Thyroid gland (tissue), 4 donors: ENCODE results near the gene PRMT2. TPM values are rescaled to one million over a fixed set of nuclear protein-coding genes. Genes with fewer than 3 reads are reported as not detected.
A peak's percentile ranks its signal among the peaks of the same experiment; 100 is the strongest.
"Not testable (repeated sequence)": the region's sequence is repeated elsewhere in the genome, so short reads cannot be mapped to it uniquely, and the experiment has no call there.

Experiments used
- DNase-seq, 2 donors: peaks; one replicate each; pipeline ENCODE4 v3.0.0-alpha.2; 2019
- H3K27ac ChIP-seq, 3 donors: fragments of 200-600 bp; sonication (generic); 1 replicate in 2 of 3; 2 replicates in 1 of 3; pipeline ENCODE4 v1.5.1; 2016 to 2019; ENCODE audit warnings: mild to moderate bottlenecking in 1 of 3, moderate library complexity in 1 of 3
- H3K27me3 ChIP-seq: fragments of 200-600 bp; sonication (generic); one replicate; pipeline ENCODE4 v1.5.1; 2019
- H3K36me3 ChIP-seq, 2 donors: fragments of 200-600 bp; sonication (generic); one replicate each; pipeline ENCODE4 v1.5.1; 2016 to 2019
- H3K4me1 ChIP-seq, 2 donors: fragments of 200-600 bp; sonication (generic); one replicate each; pipeline ENCODE4 v1.5.1; 2017 to 2019
- H3K4me3 ChIP-seq, 3 donors: fragments of 200-600 bp; sonication (generic); replicated peaks in 1 of 3; 1 replicate in 2 of 3; 2 replicates in 1 of 3; pipeline ENCODE4 v1.5.1; 2016; ENCODE audit warnings: mild to moderate bottlenecking in 1 of 3
- H3K9me3 ChIP-seq: fragments of 200-600 bp; sonication (generic); one replicate; pipeline ENCODE4 v1.5.1; 2017
- CTCF ChIP-seq, 6 experiments: fragments of 200-600 bp in 3 of 6; fragments of 450-650 bp in 3 of 6; sonication (generic) in 3 of 6; IDR thresholded peaks; one replicate each; pipeline ENCODE4 v1.5.1; 2016 to 2019; ENCODE audit warnings: antibody characterized with exemption in 6 of 6, mild to moderate bottlenecking in 2 of 6, inconsistent platforms in 1 of 6, moderate library complexity in 1 of 6
- POLR2A ChIP-seq, 2 donors: fragments of 450-650 bp; IDR thresholded peaks; one replicate each; pipeline ENCODE4 v1.6.1; 2017; ENCODE audit warnings: antibody characterized with exemption in 2 of 2, mild to moderate bottlenecking in 2 of 2, moderate library complexity in 1 of 2
- WGBS, 2 donors: methylation state at CpG; one replicate each; pipeline ENCODE4 v1.1.5; 2017; 5-methylcytosine and 5-hydroxymethylcytosine counted together
- intact Hi-C: fragments of 100-400 bp; cut with DNase I; formaldehyde crosslinking; loops from one replicate; pipeline ENCODE4 v1.15.1; 2023
- total RNA-seq, 4 donors: library from RNA; depleted of rRNA; stranded (reverse); fragments of >200 nt; gene quantifications; one replicate each; pipeline ENCODE4 v1.2.3, GENCODE V29; 2016

PRMT2 gene
- total RNA-seq, 4 donors from 2014 or later = 94.6 to 112 (median 99.4) TPM

DNA sequence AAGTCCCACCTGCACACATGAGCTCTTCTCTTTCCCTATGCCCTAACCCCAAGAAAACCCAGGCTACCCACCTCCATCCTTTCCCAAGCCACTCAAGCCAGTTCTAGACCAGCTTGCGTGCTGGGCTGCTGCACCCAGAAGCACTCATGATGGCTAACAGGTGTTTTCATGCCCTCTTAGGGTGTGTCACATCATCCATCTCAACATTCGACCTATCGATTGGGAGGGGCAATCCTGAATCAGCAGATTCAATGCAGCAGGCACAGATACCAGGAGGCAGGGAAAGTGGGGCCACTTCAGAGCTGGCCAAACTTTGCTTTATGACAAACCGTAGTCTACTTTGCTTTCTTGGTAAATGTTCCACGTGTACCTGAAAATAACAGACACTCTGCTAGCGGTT, 6.6 kb upstream of the PRMT2 start:
- intact Hi-C loops = no loop called here
- H3K4me1 ChIP-seq = no peaks in the 10 kb centered on the region
- no peaks in the 10 kb centered on the region for H3K36me3 ChIP-seq
- TF ChIP-seq CTCF (IDR thresholded peaks at IDR 0.05) = no peak
- TF ChIP-seq POLR2A (IDR thresholded peaks at IDR 0.05) = no peak
- H3K4me3 ChIP-seq = no peak overlapping the region
- H3K9me3 ChIP-seq = no peaks in the 10 kb centered on the region
- 70 to 84% methylated on average over 6 of the region's 6 CpGs for whole genome bisulfite sequencing, 2 donors
- H3K27ac ChIP-seq = no peak overlapping the region
- no peak for DNase-seq
- no peaks in the 10 kb centered on the region for H3K27me3 ChIP-seq

DNA sequence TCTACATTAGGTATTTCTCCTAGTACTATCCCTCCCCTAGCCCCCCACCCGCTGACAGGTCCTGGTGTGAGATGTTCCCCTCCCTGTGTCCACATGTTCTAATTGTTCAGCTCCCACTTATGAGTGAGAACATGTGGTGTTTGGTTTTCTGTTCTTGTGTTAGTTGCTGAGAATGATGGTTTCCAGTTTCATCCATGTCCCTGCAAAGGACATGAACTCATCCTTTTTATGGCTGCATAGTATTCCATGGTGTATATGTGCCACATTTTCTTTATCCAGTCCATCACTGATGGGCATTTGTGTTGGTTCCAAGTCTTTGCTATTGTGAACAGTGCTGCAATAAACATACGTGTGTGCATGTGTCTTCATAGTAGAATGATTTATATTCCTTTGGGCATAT, 4.6 kb upstream of the PRMT2 start:
- H3K4me1 ChIP-seq = not testable (repeated sequence)
- 93 to 95% methylated on average over 2 of the region's 2 CpGs for WGBS, 2 donors

GRCh38 chr21:46633566-46633965, 1.9 kb upstream of the PRMT2 start:
- no peak overlapping the region for H3K4me3 ChIP-seq
- 92 to 94% methylated on average over 5 of the region's 5 CpGs for WGBS, 2 donors
- intact Hi-C loops = no loop called here
- no peak for TF ChIP-seq POLR2A (IDR thresholded peaks at IDR 0.05)
- no peak for TF ChIP-seq CTCF (IDR thresholded peaks at IDR 0.05)
- no peak for DNase-seq
- H3K4me1 ChIP-seq = peaks cover 14 to 23% of the 10 kb centered on the region in 2 donors
- no peaks in the 10 kb centered on the region for H3K9me3 ChIP-seq
- H3K27me3 ChIP-seq = no peaks in the 10 kb centered on the region
- H3K27ac ChIP-seq = no peak overlapping the region
- no peaks in the 10 kb centered on the region for H3K36me3 ChIP-seq

More for the DNA sequence above, 4.6 kb upstream of the PRMT2 start:
- intact Hi-C loops, H3K9me3 ChIP-seq, H3K27me3 ChIP-seq, H3K27ac ChIP-seq, H3K4me3 ChIP-seq, DNase-seq, H3K36me3 ChIP-seq: not testable (repeated sequence)

DNA sequence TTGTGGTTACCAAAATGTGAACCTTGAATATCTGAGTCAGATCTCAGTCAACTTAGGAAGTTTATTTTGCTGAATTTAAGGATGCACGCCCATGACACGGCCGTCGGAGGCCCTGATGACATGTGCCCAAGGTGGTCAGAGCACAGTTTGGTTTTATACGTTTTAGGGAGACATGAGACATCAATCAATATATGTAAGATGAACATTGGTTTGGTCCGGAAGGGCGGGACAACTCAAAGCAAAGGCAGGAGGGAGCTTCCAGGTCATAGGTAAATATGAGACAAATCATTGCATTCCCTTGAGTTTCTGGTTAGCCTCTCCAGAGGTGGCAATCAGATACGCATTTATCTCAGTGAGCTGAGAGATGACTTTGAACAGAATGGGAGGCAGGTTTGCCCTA, 1.0 kb upstream of the PRMT2 start:
- Histone ChIP-seq H3K27ac (peak overlapping the region in 1 of 3 donors; percentile 99), H3K9me3 (no peaks in the 10 kb centered on the region), H3K4me1 (peaks cover 14 to 31% of the 10 kb centered on the region in 2 donors), H3K4me3 (no peak overlapping the region), H3K27me3 (no peaks in the 10 kb centered on the region), H3K36me3 (no peaks in the 10 kb centered on the region)
- intact Hi-C loops = no loop called here
- WGBS, 2 donors = 97% methylated on average over 8 of the region's 8 CpGs
- no peak for TF ChIP-seq POLR2A (IDR thresholded peaks at IDR 0.05)
- no peak for TF ChIP-seq CTCF (IDR thresholded peaks at IDR 0.05)
- DNase-seq = no peak

GRCh38 chr21:46634966-46635323, 529 bp upstream of the PRMT2 start:
- DNase-seq = peak in 1 of 2 donors; percentile 46
- H3K9me3 ChIP-seq = no peaks in the 10 kb centered on the region
- H3K27ac ChIP-seq = peak overlapping the region; percentile 94 to 99 (median 94)
- H3K4me1 ChIP-seq = peaks cover 14 to 34% of the 10 kb centered on the region in 2 donors
- no peaks in the 10 kb centered on the region for H3K27me3 ChIP-seq
- peak in 1 of 6 experiments; percentile 18 for TF ChIP-seq CTCF (IDR thresholded peaks at IDR 0.05)
- TF ChIP-seq POLR2A (IDR thresholded peaks at IDR 0.05) = no peak
- H3K4me3 ChIP-seq = peak overlapping the region; percentile 57 to 76 (median 72)
- H3K36me3 ChIP-seq = no peaks in the 10 kb centered on the region
- intact Hi-C loops = no loop called here
- WGBS, 2 donors = 2% methylated on average over 14 of the region's 14 CpGs

- TF ChIP-seq POLR2A (IDR thresholded peaks at IDR 0.05) = no peak
- H3K4me1 ChIP-seq = peaks cover 14 to 34% of the 10 kb centered on the region in 2 donors
- H3K4me3 ChIP-seq = peak overlapping the region; percentile 72 to 78 (median 76)
- intact Hi-C loops = no loop called here
- H3K27ac ChIP-seq = peak overlapping the region in 2 of 3 donors; percentile 94 to 99
- H3K27me3 ChIP-seq = no peaks in the 10 kb centered on the region
- no peaks in the 10 kb centered on the region for H3K36me3 ChIP-seq
- H3K9me3 ChIP-seq = no peaks in the 10 kb centered on the region
- WGBS, 2 donors = 7 to 8% methylated on average over 8 of the region's 8 CpGs
- no peak for DNase-seq
These were observed 673 bp downstream of the PRMT2 start for GRCh38 chr21:46636181-46636512.
